Endothelial cell of umbilical vein (primary cell): ENCODE data around the gene GPR176. TPM values are rescaled to one million over a fixed set of nuclear protein-coding genes. Genes with fewer than 3 reads are reported as not detected.

ENCODE experiments used
- BruUV-seq: library from RNA; stranded (reverse); fragments of 400-500 nt; replicated peaks from 2 replicates; lab custom pipeline; 2021; lab: Mats Ljungman, UMichigan
- CTCF ChIA-PET: fragments of 300-600, 350-600 bp; sonication (Branson Sonifier 250); formaldehyde crosslinking; loops from one replicate; lab custom pipeline; 2021; ENCODE audit warnings: antibody characterized with exemption, inconsistent platforms; lab: Charles Lee
- POLR2A ChIA-PET: fragments of 300-600, 350-600 bp; sonication (Branson Sonifier 250); formaldehyde crosslinking; loops from one replicate; lab custom pipeline; 2021; ENCODE audit warnings: antibody characterized with exemption, inconsistent platforms; lab: Charles Lee
- DNase-seq: peaks from one replicate; pipeline ENCODE4 v3.0.0-alpha.2; 2011; ENCODE audit warnings: low read depth, low spot score
- FAIRE-seq: peaks from 2 replicates; lab custom pipeline; 2011; peaks lifted over from hg19 to GRCh38; lab: Jason Lieb, UNC
- H2AFZ ChIP-seq: 2 replicates; pipeline ENCODE4 v1.6.0; 2012; ENCODE audit warnings: low read depth, low read length, control low read depth, inconsistent platforms
- H3K27ac ChIP-seq: 2 replicates; pipeline ENCODE4 v1.5.1; 2011; ENCODE audit warnings: low read depth, mild to moderate bottlenecking, control low read depth, low read length, moderate library complexity; ENCODE audit not compliant: insufficient read depth
- H3K27me3 ChIP-seq, 2 experiments: 2 replicates each; pipeline versions ENCODE4 v1.6.0 to v1.6.1; 2011; ENCODE audit warnings: low read length in 2 of 2, mixed read lengths in 1 of 2; ENCODE audit not compliant: control insufficient read depth in 2 of 2, insufficient read depth in 2 of 2
- H3K36me3 ChIP-seq, 2 experiments: 2 replicates in 1 of 2; 3 replicates in 1 of 2; pipeline ENCODE4 v1.5.1; 2011; ENCODE audit warnings: low read length in 2 of 2, mild to moderate bottlenecking in 1 of 2, moderate library complexity in 1 of 2; ENCODE audit not compliant: control insufficient read depth in 2 of 2, insufficient read depth in 2 of 2; ENCODE audit errors: extremely low read depth in 1 of 2
- H3K4me1 ChIP-seq: 3 replicates; pipeline ENCODE4 v1.5.1; 2011; ENCODE audit warnings: mild to moderate bottlenecking, low read length; ENCODE audit not compliant: control insufficient read depth, insufficient read depth; ENCODE audit errors: extremely low read depth
- H3K4me2 ChIP-seq: 2 replicates; pipeline ENCODE4 v1.6.1; 2011; ENCODE audit warnings: low read length, control low read depth, mixed read lengths; ENCODE audit not compliant: insufficient read depth
- H3K4me3 ChIP-seq, 3 experiments: fragments of 200-600 bp in 1 of 3; sonication (generic), shearing (Covaris generic) in 1 of 3; replicated peaks in 1 of 3; 2 replicates each; pipeline ENCODE4 v1.5.1; 2011 to 2016; ENCODE audit warnings: control low read depth in 3 of 3, low read length in 3 of 3, mild to moderate bottlenecking in 2 of 3, inconsistent platforms in 1 of 3, low read depth in 1 of 3, moderate library complexity in 1 of 3; ENCODE audit not compliant: insufficient read depth in 1 of 3
- H3K79me2 ChIP-seq: 2 replicates; pipeline ENCODE4 v1.6.0; 2012; ENCODE audit warnings: low read length, inconsistent platforms; ENCODE audit not compliant: control insufficient read depth, insufficient read depth
- H3K9ac ChIP-seq: replicated peaks from 2 replicates; pipeline ENCODE3; 2011; ENCODE audit warnings: low read length, control low read depth; ENCODE audit not compliant: insufficient read depth; ENCODE audit errors: extremely low read depth
- H3K9me1 ChIP-seq: replicated peaks from 3 replicates; pipeline ENCODE4 v1.6.0; 2011; ENCODE audit warnings: mild to moderate bottlenecking, low read length; ENCODE audit not compliant: control insufficient read depth, insufficient read depth; ENCODE audit errors: extremely low read depth
- H3K9me3 ChIP-seq: replicated peaks from 2 replicates; pipeline ENCODE4 v1.5.1; 2012; ENCODE audit warnings: low read length, inconsistent platforms; ENCODE audit not compliant: control insufficient read depth, insufficient read depth
- H4K20me1 ChIP-seq: replicated peaks from 2 replicates; pipeline ENCODE3; 2011; ENCODE audit warnings: mild to moderate bottlenecking, low read length; ENCODE audit not compliant: control insufficient read depth, insufficient read depth; ENCODE audit errors: extremely low read depth
- CTCF ChIP-seq, 2 donors: IDR thresholded peaks; 1 replicate in 1 of 2; 2 replicates in 1 of 2; pipeline ENCODE4 v1.5.1; 2011; ENCODE audit warnings: low read length in 2 of 2, mild to moderate bottlenecking in 2 of 2, moderate library complexity in 2 of 2, control low read depth in 1 of 2, inconsistent platforms in 1 of 2, low read depth in 1 of 2; ENCODE audit not compliant: insufficient read depth in 1 of 2; ENCODE audit errors: extremely low read depth in 1 of 2
- EZH2 ChIP-seq: IDR thresholded peaks from 2 replicates; pipeline ENCODE4 v1.6.1; 2012; ENCODE audit warnings: borderline replicate concordance, low read depth, mild to moderate bottlenecking, moderate library complexity, low read length, inconsistent platforms; ENCODE audit not compliant: severe bottlenecking
- FOS ChIP-seq: IDR thresholded peaks from 2 replicates; pipeline ENCODE4 v1.6.1; 2011; ENCODE audit warnings: mild to moderate bottlenecking, low read length, moderate library complexity, borderline replicate concordance; ENCODE audit not compliant: insufficient read depth
- GATA2 ChIP-seq: IDR thresholded peaks from 2 replicates; pipeline ENCODE4 v1.7.0; 2011; ENCODE audit warnings: low read depth, mild to moderate bottlenecking, moderate library complexity, mixed read lengths, low read length; ENCODE audit not compliant: insufficient read length, insufficient read depth
- JUN ChIP-seq: IDR thresholded peaks from 2 replicates; pipeline ENCODE4 v1.6.1; 2011; ENCODE audit warnings: borderline replicate concordance, low read depth; ENCODE audit not compliant: insufficient read length, insufficient read depth
- MAX ChIP-seq: IDR thresholded peaks from 2 replicates; pipeline ENCODE4 v1.6.1; 2011; ENCODE audit not compliant: insufficient read depth, insufficient read length
- MYC ChIP-seq: IDR thresholded peaks from one replicate; pipeline ENCODE4 v1.6.1; 2011; ENCODE audit warnings: mild to moderate bottlenecking, low read depth, low read length
- POLR2A ChIP-seq: IDR thresholded peaks from 2 replicates; pipeline ENCODE4 v1.6.1; 2012; ENCODE audit warnings: low read depth, mild to moderate bottlenecking, control low read depth, low read length
- POLR2AphosphoS5 ChIP-seq: IDR thresholded peaks from 2 replicates; pipeline ENCODE4 v1.6.1; 2012; ENCODE audit warnings: low read depth, mild to moderate bottlenecking, control low read depth, low read length, moderate library complexity; ENCODE audit not compliant: insufficient read depth
- dilution Hi-C: fragments of 300-500 bp; cut with MboI; formaldehyde crosslinking; loops from one replicate; pipeline ENCODE4 v1.15.0; 2019; ENCODE audit warnings: low sequenced_read_pairs; ENCODE audit not compliant: extremely low pct_ligation_motif_present
- intact Hi-C: fragments of 100-400 bp; cut with micrococcal nuclease; formaldehyde crosslinking; loops from one replicate; pipeline ENCODE4 v1.10.0; 2022
- polyA plus RNA-seq, 4 experiments: library from polyadenylated mRNA; depleted of rRNA in 3 of 4; stranded (reverse) in 3 of 4; unstranded in 1 of 4; fragments of >200 nt; gene quantifications; 2 replicates each; pipeline versions ENCODE4 v1.2.1 to v1.2.3, GENCODE V29; 2011 to 2012; ENCODE audit warnings: missing spikeins in 1 of 4
- total RNA-seq: library from RNA; stranded (reverse); gene quantifications from 2 replicates; pipeline ENCODE4 v1.2.3, GENCODE V29; 2021

The GPR176 gene
- total and polyA plus RNA-seq, 2 donors (not counting 3 experiments of a cell fraction or from before 2014, with no cell fraction given), result 35.3 to 68.7 TPM

- Histone ChIP-seq H3K4me2 (no peak overlapping the region), H3K9ac (no peak overlapping the region), H4K20me1 (no peaks in the 10 kb centered on the region), H3K27ac (no peak overlapping the region), H3K9me3 (no peaks in the 10 kb centered on the region), H3K9me1 (no peaks in the 10 kb centered on the region), H3K79me2 (no peaks in the 10 kb centered on the region), H3K4me3 (no peak overlapping the region), H2AFZ (no peak overlapping the region), H3K27me3 (no peaks in the 10 kb centered on the region), H3K36me3 (no peaks in the 10 kb centered on the region), H3K4me1 (no peaks in the 10 kb centered on the region)
- TF ChIP-seq EZH2, result no peak
- TF ChIP-seq MAX, result no peak
- TF ChIP-seq CTCF (IDR thresholded peaks at IDR 0.05; ENCODE audit: extremely low read depth in 1 of 2, insufficient read depth in 1 of 2, low read depth in 1 of 2, low read length in 2 of 2), result no peak
- no peak for TF ChIP-seq JUN
- no peak for TF ChIP-seq MYC
- TF ChIP-seq POLR2AphosphoS5, result no peak
- TF ChIP-seq POLR2A, result no peak
- no peak for TF ChIP-seq FOS
- TF ChIP-seq GATA2, result no peak
- no TSS peak for BruUV-seq
- ChIA-PET POLR2A (no interaction called here), CTCF (interaction anchor here (5.8 kb wide), 1 partner anchor 11 kb away, joined by 37 read pairs; no protein-coding TSS in a partner anchor)
- dilution Hi-C loops (loop anchor here (25.0 kb wide), 1 partner anchor 1031 kb away; no protein-coding TSS in a partner anchor), intact Hi-C loops (no loop called here)
- FAIRE-seq (no peak), DNase-seq (no peak)
Measured at GRCh38 chr15:39767921-39768320, 152.1 kb downstream of the GPR176 start.
